Keratinocyte (primary cell): Measurements from ENCODE around the gene CFP. TPM values are rescaled to one million over a fixed set of nuclear protein-coding genes. Genes with fewer than 3 reads are reported as not detected.

Experiments used
- DNase-seq: peaks from one replicate; pipeline ENCODE4 v3.0.0-alpha.2; 2011; ENCODE audit warnings: low read depth, missing footprints, low spot score
- FAIRE-seq: peaks from 2 replicates; lab custom pipeline; 2011; peaks lifted over from hg19 to GRCh38; lab: Jason Lieb, UNC
- H2AFZ ChIP-seq: 2 replicates; pipeline ENCODE4 v1.6.0; 2012; ENCODE audit warnings: low read length, control low read depth, inconsistent platforms; ENCODE audit not compliant: control insufficient read depth
- H3K27ac ChIP-seq: 2 replicates; pipeline ENCODE4 v1.5.1; 2011; ENCODE audit warnings: low read length; ENCODE audit not compliant: control insufficient read depth, insufficient read depth
- H3K27me3 ChIP-seq: 3 replicates; pipeline ENCODE4 v1.6.0; 2011; ENCODE audit warnings: low read length; ENCODE audit not compliant: control insufficient read depth, insufficient read depth; ENCODE audit errors: extremely low read depth
- H3K36me3 ChIP-seq, 2 experiments: 2 replicates in 1 of 2; 3 replicates in 1 of 2; pipeline ENCODE4 v1.5.1; 2011; ENCODE audit warnings: low read length in 2 of 2, mild to moderate bottlenecking in 1 of 2; ENCODE audit not compliant: control insufficient read depth in 2 of 2, insufficient read depth in 2 of 2; ENCODE audit errors: extremely low read depth in 1 of 2
- H3K4me1 ChIP-seq: 3 replicates; pipeline ENCODE4 v1.5.1; 2011; ENCODE audit warnings: low read length; ENCODE audit not compliant: control insufficient read depth, insufficient read depth; ENCODE audit errors: extremely low read depth
- H3K4me2 ChIP-seq: 3 replicates; pipeline ENCODE4 v1.6.0; 2011; ENCODE audit warnings: low read depth, low read length; ENCODE audit not compliant: control insufficient read depth, insufficient read depth; ENCODE audit errors: extremely low read depth
- H3K4me3 ChIP-seq, 3 experiments: fragments of 200-600 bp in 1 of 3; sonication (generic) in 1 of 3; 2 replicates in 2 of 3; 3 replicates in 1 of 3; pipeline ENCODE4 v1.5.1; 2011 to 2016; ENCODE audit warnings: low read length in 3 of 3, mild to moderate bottlenecking in 3 of 3, control low read depth in 2 of 3, inconsistent platforms in 1 of 3, low read depth in 1 of 3, mixed read lengths in 1 of 3, mixed run types in 1 of 3, moderate library complexity in 1 of 3; ENCODE audit not compliant: control insufficient read depth in 2 of 3, insufficient read depth in 2 of 3; ENCODE audit errors: extremely low read depth in 1 of 3
- H3K79me2 ChIP-seq: 2 replicates; pipeline ENCODE4 v1.6.0; 2012; ENCODE audit warnings: low read length; ENCODE audit not compliant: control insufficient read depth, insufficient read depth
- H3K9ac ChIP-seq: 3 replicates; pipeline ENCODE4 v1.6.0; 2011; ENCODE audit warnings: low read length; ENCODE audit not compliant: control insufficient read depth, insufficient read depth; ENCODE audit errors: extremely low read depth
- H3K9me1 ChIP-seq: 3 replicates; pipeline ENCODE4 v1.6.0; 2011; ENCODE audit warnings: low read length; ENCODE audit not compliant: control insufficient read depth, insufficient read depth; ENCODE audit errors: extremely low read depth
- H3K9me3 ChIP-seq: 2 replicates; pipeline ENCODE4 v1.5.1; 2012; ENCODE audit warnings: low read depth, low read length; ENCODE audit not compliant: control insufficient read depth
- H4K20me1 ChIP-seq: 3 replicates; pipeline ENCODE4 v1.6.0; 2011; ENCODE audit warnings: low read length; ENCODE audit not compliant: control insufficient read depth, insufficient read depth; ENCODE audit errors: extremely low read depth
- CTCF ChIP-seq, 3 experiments: IDR thresholded peaks in 1 of 3; conservative IDR thresholded peaks in 1 of 3; optimal IDR thresholded peaks in 1 of 3; 2 replicates in 2 of 3; 3 replicates in 1 of 3; pipeline versions ENCODE3 to v1.5.1; 2011; ENCODE audit warnings: low read length in 3 of 3, mild to moderate bottlenecking in 3 of 3, moderate library complexity in 2 of 3, control low read depth in 1 of 3, inconsistent platforms in 1 of 3; ENCODE audit not compliant: insufficient read depth in 2 of 3; ENCODE audit errors: extremely low read depth in 1 of 3
- EZH2 ChIP-seq: IDR thresholded peaks from one replicate; pipeline ENCODE4 v1.6.1; 2012; ENCODE audit warnings: inconsistent platforms, mild to moderate bottlenecking, low read length, moderate library complexity
- dilution Hi-C: fragments of 300-500 bp; cut with MboI; formaldehyde crosslinking; loops from one replicate; pipeline ENCODE4 v1.7.0; 2020; ENCODE audit warnings: low sequenced_read_pairs; ENCODE audit not compliant: extremely low pct_ligation_motif_present
- polyA plus RNA-seq, 5 experiments: library from polyadenylated mRNA; depleted of rRNA in 3 of 5; stranded (reverse) in 3 of 5; stranded (forward) in 1 of 5; unstranded in 1 of 5; fragments of >200 nt; gene quantifications; 1 replicate in 1 of 5; 2 replicates in 3 of 5; 3 replicates in 1 of 5; pipeline versions ENCODE4 v1.2.1 to v1.2.3, GENCODE V29; 2011 to 2012; ENCODE audit warnings: missing spikeins in 2 of 5, low read depth in 1 of 5, low replicate concordance in 1 of 5

Gene CFP
- polyA plus RNA-seq, 1 donor (not counting 4 experiments of a cell fraction or from before 2014, with no cell fraction given) = 0.04 TPM

DNA sequence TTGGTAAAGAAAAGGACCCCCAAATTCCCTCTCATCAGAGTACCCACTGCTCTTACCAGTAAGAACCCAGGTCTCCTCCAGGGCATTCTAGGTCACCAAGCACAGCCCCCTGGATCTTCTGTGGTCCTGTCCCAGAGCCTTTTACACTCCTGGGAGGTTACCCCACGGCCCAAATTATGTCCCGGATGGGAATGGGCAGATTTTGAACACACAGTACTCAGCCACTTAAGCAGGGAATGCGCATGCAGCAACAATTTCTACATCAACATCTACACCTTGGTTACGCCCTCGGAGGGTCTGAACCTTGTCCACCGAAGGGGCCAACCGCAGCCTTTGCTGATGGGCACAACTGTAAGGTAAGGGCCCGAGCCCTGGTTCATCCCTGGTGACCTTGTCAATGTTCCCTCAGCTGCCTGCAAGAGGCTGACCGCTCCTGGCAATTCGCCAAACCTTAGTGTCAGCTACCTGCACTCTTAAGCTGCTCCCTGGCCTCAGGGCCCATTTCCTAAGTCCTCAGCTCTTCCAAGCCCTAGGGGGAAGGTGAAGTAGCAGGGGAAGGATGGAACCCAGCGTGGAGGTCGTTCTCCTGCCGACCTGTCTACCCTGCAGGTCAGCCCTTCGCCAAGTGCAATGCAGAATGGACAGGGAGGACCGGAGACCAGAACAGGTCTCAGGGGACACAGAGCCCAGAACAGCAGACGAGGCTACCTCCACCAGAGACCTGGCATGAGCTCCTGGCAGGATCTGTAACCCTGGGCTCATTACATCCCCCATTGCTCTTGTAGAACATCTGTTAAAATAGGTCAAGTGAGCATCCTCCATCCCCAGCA is 41.6 kb downstream of the CFP start:
- no peak for FAIRE-seq

DNA sequence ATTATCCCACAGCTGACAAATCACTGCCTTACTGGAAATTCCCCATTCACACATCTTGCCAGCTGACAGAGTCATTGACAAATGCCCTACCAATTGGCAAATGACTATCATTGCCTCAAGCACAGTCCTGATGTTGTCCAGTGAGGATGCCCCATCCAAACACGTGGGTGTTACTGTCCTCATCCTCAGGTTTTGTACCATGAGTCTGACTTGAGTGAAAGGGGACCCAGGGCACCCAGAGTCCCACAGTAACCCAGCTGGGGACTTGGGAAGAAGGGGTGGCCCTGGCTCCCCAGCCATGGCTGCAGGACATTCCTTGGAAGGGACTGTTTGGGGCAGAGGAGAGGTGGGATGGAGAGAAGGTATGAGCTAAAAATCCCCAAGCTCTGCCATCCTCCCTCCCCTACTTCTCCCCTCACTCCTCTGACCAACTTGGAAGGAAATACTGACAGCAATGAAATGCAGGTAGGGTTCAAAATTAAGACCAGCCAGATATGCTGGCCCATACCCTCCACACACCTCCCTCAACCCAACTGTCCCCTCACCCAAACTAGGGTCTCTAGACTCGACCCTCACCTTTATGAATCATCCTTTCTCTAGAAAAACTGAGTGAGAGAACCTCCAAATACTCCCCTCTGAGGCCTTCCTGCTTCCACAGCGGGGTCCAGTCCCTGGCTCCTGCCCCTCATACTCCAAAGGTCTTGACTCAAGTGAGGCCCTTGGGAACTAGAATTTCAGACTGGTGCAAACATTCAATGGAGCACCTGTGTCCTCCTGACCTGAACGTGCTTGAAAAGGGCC is 42.4 kb downstream of the CFP start:
- Histone ChIP-seq H3K4me1 (peaks cover 2% of the 10 kb centered on the region), H3K9me3 (no peaks in the 10 kb centered on the region), H3K9me1 (no peaks in the 10 kb centered on the region), H3K4me2 (no peak overlapping the region), H3K4me3 (no peak overlapping the region), H3K36me3 (peaks cover 0 to 10% of the 10 kb centered on the region in 2 experiments), H2AFZ (no peak overlapping the region), H3K9ac (no peak overlapping the region), H3K27ac (no peak overlapping the region), H3K79me2 (no peaks in the 10 kb centered on the region), H4K20me1 (no peaks in the 10 kb centered on the region), H3K27me3 (no peaks in the 10 kb centered on the region)
- FAIRE-seq (no peak), DNase-seq (no peak)
- no peak for TF ChIP-seq CTCF (optimal IDR thresholded peaks at IDR 0.05 in 1 of 3, IDR thresholded peaks at IDR 0.05 in 1 of 3, conservative IDR thresholded peaks at IDR 0.05 in 1 of 3; ENCODE audit: extremely low read depth in 1 of 3, insufficient read depth in 2 of 3, low read length in 3 of 3)
- no peak for TF ChIP-seq EZH2
- dilution Hi-C loops = no loop called here

More for the DNA sequence above, 41.6 kb downstream of the CFP start:
- Histone ChIP-seq H2AFZ (no peak overlapping the region), H3K9ac (no peak overlapping the region), H3K9me3 (no peaks in the 10 kb centered on the region), H3K27ac (no peak overlapping the region), H3K79me2 (no peaks in the 10 kb centered on the region), H3K4me1 (peaks cover 2% of the 10 kb centered on the region), H3K9me1 (no peaks in the 10 kb centered on the region), H3K4me2 (no peak overlapping the region), H3K4me3 (no peak overlapping the region), H4K20me1 (no peaks in the 10 kb centered on the region), H3K27me3 (no peaks in the 10 kb centered on the region), H3K36me3 (peaks cover 0 to 10% of the 10 kb centered on the region in 2 experiments)
- no peak for DNase-seq
- TF ChIP-seq CTCF (optimal IDR thresholded peaks at IDR 0.05 in 1 of 3, IDR thresholded peaks at IDR 0.05 in 1 of 3, conservative IDR thresholded peaks at IDR 0.05 in 1 of 3; ENCODE audit: extremely low read depth in 1 of 3, insufficient read depth in 2 of 3, low read length in 3 of 3) (no peak), EZH2 (no peak)
- dilution Hi-C loops = no loop called here
